ENCODE measurements around the gene APOBEC3F.
"Not testable (repeated sequence)": the region's sequence is repeated elsewhere in the genome, so short reads cannot be mapped to it uniquely, and the experiment has no call there.

The APOBEC3F gene

GRCh38 chr22:39040538-39041296 is at the start of gene APOBEC3F:
Gene APOBEC3F (plus strand): TSS chr22:39040864. CDS start chr22:39040961, 97 bp downstream.
- DNase-seq (ENCODE audit: low read depth): peak; percentile 9

GRCh38 chr22:38992871-38993371 is 47.7 kb upstream of the APOBEC3F start:
- H3K4me3 ChIP-seq (ENCODE audit: low read depth, low read length); DNase-seq (ENCODE audit: low read depth): not testable (repeated sequence)

More at GRCh38 chr22:39040538-39041296, at the start of gene APOBEC3F:
- H3K4me3 ChIP-seq (ENCODE audit: low read depth, low read length): peak within 1 kb of the TSS; percentile 59

- no peak for DNase-seq (ENCODE audit: low read depth)
- H3K4me3 ChIP-seq (ENCODE audit: low read depth, low read length): no peak overlapping the region
Observed at GRCh38 chr22:38996105-38996504, 44.6 kb upstream of the APOBEC3F start.

- no peak overlapping the region for H3K4me3 ChIP-seq (ENCODE audit: low read depth, low read length)
- DNase-seq (ENCODE audit: low read depth): no peak
Observed at GRCh38 chr22:38997518-38997917, 43.1 kb upstream of the APOBEC3F start.

- no peak overlapping the region for H3K4me3 ChIP-seq (ENCODE audit: low read depth, low read length)
- peak; percentile 54 for DNase-seq (ENCODE audit: low read depth)
Observed at GRCh38 chr22:39003165-39003638, 37.5 kb upstream of the APOBEC3F start.

GRCh38 chr22:39007177-39007576 is 33.5 kb upstream of the APOBEC3F start:
- H3K4me3 ChIP-seq (ENCODE audit: low read depth, low read length): no peak overlapping the region
- DNase-seq (ENCODE audit: low read depth): no peak

GRCh38 chr22:39008271-39008850 is 32.3 kb upstream of the APOBEC3F start:
- H3K4me3 ChIP-seq (ENCODE audit: low read depth, low read length); DNase-seq (ENCODE audit: low read depth): not testable (repeated sequence)

GRCh38 chr22:39010946-39011345 is 29.7 kb upstream of the APOBEC3F start:
- DNase-seq (ENCODE audit: low read depth): no peak
- H3K4me3 ChIP-seq (ENCODE audit: low read depth, low read length): no peak overlapping the region

GRCh38 chr22:39012533-39013511 is 27.8 kb upstream of the APOBEC3F start:
- DNase-seq (ENCODE audit: low read depth): no peak
- no peak overlapping the region for H3K4me3 ChIP-seq (ENCODE audit: low read depth, low read length)

- H3K4me3 ChIP-seq (ENCODE audit: low read depth, low read length): peak overlapping the region; percentile 62
- not testable (repeated sequence) for DNase-seq (ENCODE audit: low read depth)
Observed at GRCh38 chr22:39013561-39013941, 27.1 kb upstream of the APOBEC3F start.

GRCh38 chr22:39013942-39014722 is 26.5 kb upstream of the APOBEC3F start, which contains the start of gene APOBEC3C:
Gene APOBEC3C (plus strand): TSS chr22:39014257. CDS start chr22:39014363, 106 bp downstream.
- DNase-seq (ENCODE audit: low read depth): peak; percentile 70
- peak within 1 kb of the TSS; percentile 62 for H3K4me3 ChIP-seq (ENCODE audit: low read depth, low read length)

- H3K4me3 ChIP-seq (ENCODE audit: low read depth, low read length): peak overlapping the region; percentile 62
- not testable (repeated sequence) for DNase-seq (ENCODE audit: low read depth)
Observed at GRCh38 chr22:39014723-39015121, 25.9 kb upstream of the APOBEC3F start.

GRCh38 chr22:39016592-39016991 is 24.1 kb upstream of the APOBEC3F start:
- H3K4me3 ChIP-seq (ENCODE audit: low read depth, low read length): no peak overlapping the region
- DNase-seq (ENCODE audit: low read depth): no peak

- H3K4me3 ChIP-seq (ENCODE audit: low read depth, low read length): no peak overlapping the region
- DNase-seq (ENCODE audit: low read depth): no peak
Observed at GRCh38 chr22:39017596-39018365, 22.9 kb upstream of the APOBEC3F start.

GRCh38 chr22:39020021-39020651 is 20.5 kb upstream of the APOBEC3F start:
- not testable (repeated sequence) for H3K4me3 ChIP-seq (ENCODE audit: low read depth, low read length); DNase-seq (ENCODE audit: low read depth)

- no peak for DNase-seq (ENCODE audit: low read depth)
- peak overlapping the region; percentile 5 for H3K4me3 ChIP-seq (ENCODE audit: low read depth, low read length)
Observed at GRCh38 chr22:39021552-39022250, 19.0 kb upstream of the APOBEC3F start.

Measured in skeletal muscle cell (primary cell).